Left kidney (tissue), 8 donors: ENCODE data around the gene VWA7. TPM values are rescaled to one million over a fixed set of nuclear protein-coding genes. Genes with fewer than 3 reads are reported as not detected.
A peak's percentile ranks its signal among the peaks of the same experiment; 100 is the strongest.
"Not testable (repeated sequence)": the region's sequence is repeated elsewhere in the genome, so short reads cannot be mapped to it uniquely, and the experiment has no call there.

Experiments used
- DNase-seq: peaks from one replicate; pipeline ENCODE4 v3.0.0-alpha.2; 2013
- long read RNA-seq, 8 donors: transcript quantifications; one replicate each; lab custom pipeline, GENCODE V29; 2026
- polyA plus RNA-seq: library from polyadenylated mRNA; unstranded; fragments of 120-200 nt; gene quantifications from one replicate; pipeline ENCODE4 v1.2.1, GENCODE V29; 2013; ENCODE audit not compliant: insufficient read length

VWA7 gene
- polyA plus RNA-seq = 8.5 TPM
- long read RNA-seq, donor 1 = 0 reads
- long read RNA-seq, donor 2, partial matches to known transcripts = 0 of 1 reads
- long read RNA-seq, donor 2, other reads (novel, unspliced or antisense) = 0 of 1 reads
- long read RNA-seq, donor 3 = 0 reads
- long read RNA-seq, donor 4 = 0 reads
- long read RNA-seq, donor 5 = 0 reads
- long read RNA-seq, donor 6 = 0 reads
- long read RNA-seq, donor 7, partial matches to known transcripts = 0 of 1 reads
- long read RNA-seq, donor 7, other reads (novel, unspliced or antisense) = 0 of 1 reads
- long read RNA-seq, donor 8 = 0 reads

- peak; percentile 86 for DNase-seq
These were observed at the start of gene VWA7 for GRCh38 chr6:31776989-31777666. Gene VWA7, minus strand, starts transcription at chr6:31777328. Its CDS starts 549 bp downstream, at chr6:31776779.

GRCh38 chr6:31826793-31827285 is 49.7 kb upstream of the VWA7 start:
- no peak for DNase-seq

- no peak for DNase-seq
These were observed 48.4 kb upstream of the VWA7 start for GRCh38 chr6:31825553-31825952.

- DNase-seq = not testable (repeated sequence)
These were observed 46.6 kb upstream of the VWA7 start for GRCh38 chr6:31823592-31824196.

- peak; percentile 80 for DNase-seq
These were observed 45.1 kb upstream of the VWA7 start for GRCh38 chr6:31822036-31822821.

- DNase-seq = no peak
These were observed 44.3 kb upstream of the VWA7 start for GRCh38 chr6:31821301-31822035.

GRCh38 chr6:31820399-31820798 is 43.3 kb upstream of the VWA7 start:
- not testable (repeated sequence) for DNase-seq

- DNase-seq = no peak
These were observed 42.8 kb upstream of the VWA7 start for GRCh38 chr6:31819871-31820299.

- not testable (repeated sequence) for DNase-seq
These were observed 40.9 kb upstream of the VWA7 start for GRCh38 chr6:31817929-31818511.

GRCh38 chr6:31817133-31817928 is 40.2 kb upstream of the VWA7 start:
- not testable (repeated sequence) for DNase-seq

- peak; percentile 97 for DNase-seq
These were observed 38.1 kb upstream of the VWA7 start, which contains the start of the genes HSPA1A and HSPA1L for GRCh38 chr6:31815025-31815838. Gene HSPA1A, plus strand, starts transcription at chr6:31815543. Its CDS starts 214 bp downstream, at chr6:31815757. Gene HSPA1L, minus strand, starts transcription at chr6:31815283. Its CDS starts 3,311 bp downstream, at chr6:31811972.

- peak; percentile 96 for DNase-seq
These were observed 37.5 kb upstream of the VWA7 start for GRCh38 chr6:31814677-31815024.

- DNase-seq = no peak
These were observed 36.3 kb upstream of the VWA7 start for GRCh38 chr6:31813465-31813849.

- no peak for DNase-seq
These were observed 34.5 kb upstream of the VWA7 start for GRCh38 chr6:31811645-31812044.

GRCh38 chr6:31808599-31808998 is 31.5 kb upstream of the VWA7 start:
- DNase-seq = not testable (repeated sequence)

- DNase-seq = peak; percentile 97
These were observed 29.5 kb upstream of the VWA7 start, which contains the start of gene LSM2 for GRCh38 chr6:31806470-31807272. Gene LSM2, minus strand, starts transcription at chr6:31806966. Its CDS starts 209 bp downstream, at chr6:31806757.

- DNase-seq = no peak
These were observed 28.9 kb upstream of the VWA7 start for GRCh38 chr6:31805939-31806469.
